Right atrium auricular region (tissue), 2 donors: ENCODE results near the gene TPCN1. TPM values are rescaled to one million over a fixed set of nuclear protein-coding genes. Genes with fewer than 3 reads are reported as not detected.
"Not testable (repeated sequence)": the region's sequence is repeated elsewhere in the genome, so short reads cannot be mapped to it uniquely, and the experiment has no call there.

Experiments
- DNase-seq: peaks from one replicate; pipeline ENCODE4 v3.0.0-alpha.2; 2019; ENCODE audit warnings: low spot score
- H3K27ac ChIP-seq, 2 donors: fragments of 200-600 bp; sonication (generic); 1 replicate in 1 of 2; 2 replicates in 1 of 2; pipeline ENCODE4 v1.5.1; 2016 to 2019
- H3K27me3 ChIP-seq, 2 donors: fragments of 200-600 bp; sonication (generic); one replicate each; pipeline versions ENCODE4 v1.5.1 to v1.6.0; 2017 to 2019
- H3K36me3 ChIP-seq: fragments of 200-600 bp; sonication (generic); one replicate; pipeline ENCODE4 v1.5.1; 2016
- H3K4me1 ChIP-seq, 2 donors: fragments of 200-600 bp; sonication (generic); one replicate each; pipeline versions ENCODE4 v1.5.1 to v1.6.0; 2017 to 2019
- H3K4me3 ChIP-seq, 2 donors: fragments of 200-600 bp; sonication (generic); 1 replicate in 1 of 2; 2 replicates in 1 of 2; pipeline ENCODE4 v1.5.1; 2017 to 2019; ENCODE audit warnings: mild to moderate bottlenecking in 1 of 2, moderate library complexity in 1 of 2
- H3K9me3 ChIP-seq, 2 donors: fragments of 200-600 bp; sonication (generic); one replicate each; pipeline ENCODE4 v1.5.1; 2019
- total RNA-seq, 2 donors: library from RNA; depleted of rRNA; stranded (reverse); fragments of >200 nt; gene quantifications; one replicate each; pipeline ENCODE4 v1.1.0, GENCODE V29; 2016
- TF ChIP-seq, protein P1 (sequence below), 2 donors: fragments of 200-600 bp; sonication (generic); IDR thresholded peaks; one replicate each; pipeline ENCODE4 v1.5.1; 2019; ENCODE audit warnings: antibody characterized with exemption in 2 of 2

TPCN1 gene
- total RNA-seq, 2 donors from 2014 or later = 57.3 to 58.7 TPM

DNA sequence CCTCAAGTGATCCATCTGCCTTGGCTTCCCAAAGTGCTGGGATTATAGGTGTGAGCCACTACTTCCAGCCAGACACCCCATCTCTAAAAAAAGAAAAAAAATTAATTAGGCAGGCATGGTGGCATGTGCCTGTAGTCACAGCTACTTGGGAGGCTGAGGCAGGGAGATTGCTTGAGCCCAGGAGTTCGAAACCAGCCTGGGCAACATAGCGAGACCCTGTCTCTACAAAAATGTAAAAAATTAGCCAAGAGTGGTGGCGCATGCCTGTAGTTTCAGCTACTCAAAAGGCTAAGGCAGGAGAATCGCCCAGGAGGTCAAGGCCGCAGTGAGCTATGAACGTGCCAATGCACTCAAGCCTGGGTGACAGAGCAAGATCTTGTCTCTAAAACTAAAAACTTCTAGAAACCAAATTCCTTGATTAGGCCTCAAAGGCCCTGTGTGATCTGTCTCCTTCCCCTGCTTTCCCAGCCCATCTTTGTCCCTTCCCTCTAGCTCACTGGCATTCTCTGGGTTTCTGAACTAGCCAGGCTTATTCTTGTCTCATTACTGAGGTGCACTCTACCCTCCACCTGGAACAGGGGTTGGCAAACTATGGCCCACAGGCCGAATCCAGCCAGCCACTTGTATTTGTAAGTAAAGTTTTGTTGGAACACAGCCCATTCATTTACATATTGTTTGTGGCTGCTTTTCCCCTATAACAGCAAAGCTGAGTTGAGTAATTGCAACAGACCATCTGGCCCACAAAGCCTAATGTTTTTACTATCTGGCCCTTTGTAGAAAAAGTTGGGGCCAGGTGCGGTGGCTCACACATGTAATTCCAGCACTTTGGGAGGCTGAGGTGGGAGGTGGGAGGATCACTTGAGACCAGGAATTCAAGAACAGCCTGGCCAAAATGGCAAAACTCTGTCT is 17.2 kb upstream of the TPCN1 start:
- Histone ChIP-seq H3K4me1 (peaks cover 0 to 24% of the 10 kb centered on the region in 2 donors), H3K27ac (peak overlapping the region; percentile 3 to 40), H3K27me3 (no peaks in the 10 kb centered on the region), H3K36me3 (no peaks in the 10 kb centered on the region), H3K4me3 (no peak overlapping the region), H3K9me3 (no peaks in the 10 kb centered on the region)
- TF ChIP-seq, protein P1, sequence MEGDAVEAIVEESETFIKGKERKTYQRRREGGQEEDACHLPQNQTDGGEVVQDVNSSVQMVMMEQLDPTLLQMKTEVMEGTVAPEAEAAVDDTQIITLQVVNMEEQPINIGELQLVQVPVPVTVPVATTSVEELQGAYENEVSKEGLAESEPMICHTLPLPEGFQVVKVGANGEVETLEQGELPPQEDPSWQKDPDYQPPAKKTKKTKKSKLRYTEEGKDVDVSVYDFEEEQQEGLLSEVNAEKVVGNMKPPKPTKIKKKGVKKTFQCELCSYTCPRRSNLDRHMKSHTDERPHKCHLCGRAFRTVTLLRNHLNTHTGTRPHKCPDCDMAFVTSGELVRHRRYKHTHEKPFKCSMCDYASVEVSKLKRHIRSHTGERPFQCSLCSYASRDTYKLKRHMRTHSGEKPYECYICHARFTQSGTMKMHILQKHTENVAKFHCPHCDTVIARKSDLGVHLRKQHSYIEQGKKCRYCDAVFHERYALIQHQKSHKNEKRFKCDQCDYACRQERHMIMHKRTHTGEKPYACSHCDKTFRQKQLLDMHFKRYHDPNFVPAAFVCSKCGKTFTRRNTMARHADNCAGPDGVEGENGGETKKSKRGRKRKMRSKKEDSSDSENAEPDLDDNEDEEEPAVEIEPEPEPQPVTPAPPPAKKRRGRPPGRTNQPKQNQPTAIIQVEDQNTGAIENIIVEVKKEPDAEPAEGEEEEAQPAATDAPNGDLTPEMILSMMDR (IDR thresholded peaks at IDR 0.05) = no peak
- no peak for DNase-seq

DNA sequence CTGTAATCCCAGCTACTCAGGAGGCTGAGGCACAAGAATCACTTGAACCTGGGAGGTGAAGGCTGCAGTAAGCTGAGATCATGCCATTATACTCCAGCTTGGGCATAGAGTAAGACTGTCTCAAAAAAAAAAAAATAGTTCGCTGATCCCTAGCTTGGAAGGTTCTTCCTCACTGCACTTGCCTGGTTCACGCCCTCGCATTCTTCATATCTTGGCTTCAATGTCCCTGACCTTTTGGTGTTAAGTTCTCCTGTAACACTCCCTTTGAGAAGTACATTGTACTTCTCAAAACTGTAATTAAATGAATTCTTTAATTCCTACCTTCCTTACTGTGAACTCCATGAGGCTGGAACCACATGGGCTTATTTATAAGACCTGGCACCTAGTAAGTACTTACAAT is 16.5 kb upstream of the TPCN1 start:
- peak overlapping the region; percentile 3 to 40 for H3K27ac ChIP-seq
- no peak overlapping the region for H3K4me3 ChIP-seq
- H3K9me3 ChIP-seq = no peaks in the 10 kb centered on the region
- H3K4me1 ChIP-seq = peaks cover 0 to 30% of the 10 kb centered on the region in 2 donors
- H3K36me3 ChIP-seq = no peaks in the 10 kb centered on the region
- TF ChIP-seq, protein P1 (IDR thresholded peaks at IDR 0.05) = no peak
- DNase-seq = no peak
- H3K27me3 ChIP-seq = no peaks in the 10 kb centered on the region

DNA sequence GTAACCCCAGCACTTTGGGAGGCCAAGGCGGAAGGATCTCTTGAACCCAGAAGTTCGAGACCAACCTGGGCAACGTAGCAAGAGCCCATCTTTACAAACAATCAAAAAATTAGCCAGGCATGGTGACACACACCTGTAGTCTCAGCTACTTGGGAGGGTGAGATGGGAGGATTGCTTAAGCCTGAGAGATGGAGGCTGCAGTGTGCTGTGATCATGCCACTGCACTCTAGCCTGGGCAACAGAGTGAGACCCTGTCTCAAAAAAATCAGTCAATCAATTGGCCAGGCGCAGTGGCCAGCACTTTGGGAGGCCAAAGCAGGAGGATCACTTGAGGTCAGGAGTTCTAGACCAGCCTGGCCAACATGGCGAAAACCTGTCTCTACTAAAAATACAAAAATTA is 14.5 kb upstream of the TPCN1 start:
- H3K4me1 ChIP-seq = peaks cover 0 to 30% of the 10 kb centered on the region in 2 donors
- DNase-seq, H3K27ac ChIP-seq: not testable (repeated sequence)

DNA sequence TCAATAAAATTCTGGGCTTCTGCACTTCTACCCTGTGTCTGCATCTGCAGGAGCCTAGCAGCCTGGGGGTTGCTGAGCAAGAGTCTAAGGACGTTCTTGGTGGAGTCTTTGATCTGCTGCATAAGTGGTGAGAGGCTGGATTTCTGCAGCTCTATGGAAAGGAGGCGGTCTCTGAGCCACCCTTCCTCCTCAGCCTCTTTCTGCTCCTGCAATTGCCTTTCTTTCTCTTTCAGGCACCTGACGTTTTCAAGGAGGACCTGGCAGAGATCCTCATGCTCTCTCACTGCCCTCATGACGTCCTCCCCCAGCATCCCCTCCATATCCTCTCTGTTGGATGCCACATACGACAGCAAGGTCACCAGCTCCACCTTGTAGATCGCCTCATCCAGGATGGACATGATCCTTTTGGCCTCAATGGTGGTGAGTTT is 13.6 kb upstream of the TPCN1 start:
- Histone ChIP-seq H3K4me1 (peaks cover 0 to 30% of the 10 kb centered on the region in 2 donors), H3K27ac (peak overlapping the region; percentile 66 to 71), H3K27me3 (no peaks in the 10 kb centered on the region), H3K9me3 (no peaks in the 10 kb centered on the region), H3K4me3 (no peak overlapping the region), H3K36me3 (no peaks in the 10 kb centered on the region)
- TF ChIP-seq, protein P1 (IDR thresholded peaks at IDR 0.05) = no peak
- DNase-seq = no peak

More for the DNA sequence above, 14.5 kb upstream of the TPCN1 start:
- not testable (repeated sequence) for H3K4me3 ChIP-seq, H3K27me3 ChIP-seq, H3K36me3 ChIP-seq, H3K9me3 ChIP-seq

DNA sequence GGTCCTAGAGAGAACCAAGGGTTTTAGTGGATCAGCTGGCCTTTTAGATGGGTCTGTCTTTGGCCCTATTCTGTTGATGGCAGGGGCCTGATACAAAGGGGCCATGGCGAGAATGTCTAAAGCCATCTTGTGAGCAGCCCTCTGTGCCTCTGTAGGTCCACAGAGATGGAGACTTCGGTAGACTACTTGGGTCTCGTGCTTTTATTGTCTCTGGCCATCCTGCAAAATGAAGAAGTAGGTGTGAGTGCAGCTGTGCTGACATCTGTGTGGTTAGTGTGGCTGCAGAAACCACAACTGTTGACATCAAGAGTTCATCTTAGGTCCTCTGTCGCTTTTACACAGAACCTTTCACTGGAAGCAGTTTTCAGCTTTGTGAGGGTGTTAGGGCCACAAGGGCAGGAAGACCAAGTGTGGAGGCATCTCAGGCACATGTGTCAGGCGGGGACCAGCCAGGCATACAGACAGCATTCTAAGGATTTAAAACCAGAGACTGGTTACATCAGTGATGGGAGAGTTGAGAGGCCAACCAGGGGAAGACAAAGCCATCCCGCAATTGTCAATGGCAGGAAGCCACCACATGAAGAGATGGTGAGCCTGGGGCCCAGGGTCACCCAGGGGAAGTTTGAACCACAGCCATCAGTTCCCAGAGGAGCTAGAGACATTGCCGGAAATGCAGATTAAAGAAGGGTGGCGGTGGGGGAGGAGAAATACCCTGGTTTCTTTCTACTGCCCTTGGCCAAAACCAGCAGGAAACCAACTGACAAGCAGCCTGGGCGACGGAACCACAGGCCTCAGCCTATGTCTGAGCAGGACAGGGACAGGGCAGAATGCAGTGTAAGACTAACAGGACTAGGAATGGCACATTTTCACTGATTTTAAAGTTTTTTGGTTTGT is 13.0 kb upstream of the TPCN1 start:
- Histone ChIP-seq H3K4me3 (no peak overlapping the region), H3K27ac (peak overlapping the region; percentile 66 to 71), H3K4me1 (peaks cover 0 to 30% of the 10 kb centered on the region in 2 donors), H3K36me3 (no peaks in the 10 kb centered on the region), H3K9me3 (no peaks in the 10 kb centered on the region), H3K27me3 (no peaks in the 10 kb centered on the region)
- no peak for DNase-seq
- TF ChIP-seq, protein P1 (IDR thresholded peaks at IDR 0.05) = no peak

DNA sequence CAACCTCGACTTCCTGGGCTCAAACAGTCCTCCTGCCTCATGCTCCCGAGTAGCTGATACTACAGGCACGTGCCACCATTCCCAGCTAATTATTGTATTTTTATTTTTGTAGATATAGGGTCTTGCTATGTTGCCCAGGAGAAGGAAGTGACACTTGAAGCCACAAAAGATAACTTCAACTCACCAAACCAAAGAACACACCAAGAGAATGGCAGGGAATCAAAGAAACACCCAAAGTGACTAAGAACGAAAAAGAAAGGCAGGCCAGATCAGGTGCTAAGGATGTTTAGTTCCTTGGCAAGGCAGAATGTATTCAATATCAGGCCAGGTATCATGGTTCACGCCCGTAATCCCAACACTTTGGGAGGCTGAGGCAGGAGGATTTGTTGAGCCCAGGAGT is 10.1 kb upstream of the TPCN1 start:
- no peaks in the 10 kb centered on the region for H3K27me3 ChIP-seq
- no peaks in the 10 kb centered on the region for H3K9me3 ChIP-seq
- TF ChIP-seq, protein P1 (IDR thresholded peaks at IDR 0.05) = no peak
- H3K4me1 ChIP-seq = peaks cover 0 to 34% of the 10 kb centered on the region in 2 donors
- no peak overlapping the region for H3K4me3 ChIP-seq
- no peaks in the 10 kb centered on the region for H3K36me3 ChIP-seq
- DNase-seq = no peak
- no peak overlapping the region for H3K27ac ChIP-seq
